EL (cell line): ENCODE results near the gene CAPS.

Experiments
- DNase-seq: peaks from one replicate; pipeline ENCODE4 v3.0.0-alpha.2; 2016

CAPS gene

DNA sequence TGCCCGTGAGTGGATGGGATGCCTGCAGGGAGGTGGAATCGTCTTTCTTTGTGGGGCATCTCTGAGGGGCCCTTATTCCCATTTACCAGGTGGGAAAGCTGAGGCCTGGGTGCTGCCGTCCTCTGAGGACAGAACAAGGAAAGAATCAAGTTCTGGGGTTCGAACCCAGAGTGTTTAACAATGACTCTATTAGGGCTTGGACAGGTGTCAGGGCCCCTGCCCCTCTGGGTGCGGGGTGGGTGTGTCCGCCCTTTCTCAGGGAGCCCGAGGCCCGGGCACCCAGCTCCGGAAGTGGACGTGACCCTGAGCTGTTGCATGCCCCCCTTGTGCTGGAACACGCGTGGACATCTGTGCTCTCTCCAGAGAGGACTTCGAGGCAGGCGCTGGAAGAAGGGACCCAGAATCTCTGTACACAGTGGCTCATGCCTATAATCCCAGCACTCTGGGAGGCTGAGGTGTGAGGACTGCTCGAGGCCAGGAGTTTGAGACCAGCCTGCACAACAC, 21.2 kb upstream of the CAPS start:
- no peak for DNase-seq

- DNase-seq: no peak
Observed at GRCh38 chr19:5893296-5893903, 20.7 kb upstream of the CAPS start.

- no peak for DNase-seq
Observed at GRCh38 chr19:5893907-5894703, 19.9 kb upstream of the CAPS start.

DNA sequence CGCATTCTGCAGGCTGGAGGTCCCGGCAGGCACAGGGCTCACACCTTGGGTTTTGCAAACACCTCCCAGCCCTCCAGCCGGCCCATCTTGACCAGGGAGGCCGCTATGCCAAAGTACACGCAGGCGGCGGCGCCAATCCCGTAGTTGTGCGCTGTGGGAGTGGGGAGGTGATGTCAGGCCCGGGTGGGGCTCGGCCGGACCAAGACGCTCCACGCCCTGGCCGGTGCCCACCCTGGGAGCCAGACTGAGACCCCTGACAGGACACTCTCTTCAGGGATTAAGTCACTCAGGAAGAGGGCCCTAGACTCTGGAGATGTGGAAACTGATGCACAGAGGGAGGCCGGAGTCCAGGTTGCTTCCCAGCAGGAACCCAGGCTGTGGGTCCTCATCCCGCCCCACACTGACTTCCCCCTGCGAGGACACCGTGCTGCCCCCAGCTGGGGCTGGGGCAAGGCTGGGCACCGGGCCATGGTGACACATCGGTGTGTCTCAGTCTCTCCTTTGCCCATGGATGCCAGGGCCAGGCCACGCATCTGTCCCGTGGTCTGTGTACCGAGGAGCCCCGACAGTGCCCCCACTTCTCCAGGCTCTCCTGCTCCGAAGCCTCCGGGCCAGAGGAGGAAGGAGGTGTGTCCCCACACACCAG, 19.2 kb upstream of the CAPS start:
- DNase-seq: no peak

- DNase-seq: no peak
Observed at GRCh38 chr19:5895409-5895808, 18.6 kb upstream of the CAPS start.

GRCh38 chr19:5895890-5896289, 18.2 kb upstream of the CAPS start:
- no peak for DNase-seq

DNA sequence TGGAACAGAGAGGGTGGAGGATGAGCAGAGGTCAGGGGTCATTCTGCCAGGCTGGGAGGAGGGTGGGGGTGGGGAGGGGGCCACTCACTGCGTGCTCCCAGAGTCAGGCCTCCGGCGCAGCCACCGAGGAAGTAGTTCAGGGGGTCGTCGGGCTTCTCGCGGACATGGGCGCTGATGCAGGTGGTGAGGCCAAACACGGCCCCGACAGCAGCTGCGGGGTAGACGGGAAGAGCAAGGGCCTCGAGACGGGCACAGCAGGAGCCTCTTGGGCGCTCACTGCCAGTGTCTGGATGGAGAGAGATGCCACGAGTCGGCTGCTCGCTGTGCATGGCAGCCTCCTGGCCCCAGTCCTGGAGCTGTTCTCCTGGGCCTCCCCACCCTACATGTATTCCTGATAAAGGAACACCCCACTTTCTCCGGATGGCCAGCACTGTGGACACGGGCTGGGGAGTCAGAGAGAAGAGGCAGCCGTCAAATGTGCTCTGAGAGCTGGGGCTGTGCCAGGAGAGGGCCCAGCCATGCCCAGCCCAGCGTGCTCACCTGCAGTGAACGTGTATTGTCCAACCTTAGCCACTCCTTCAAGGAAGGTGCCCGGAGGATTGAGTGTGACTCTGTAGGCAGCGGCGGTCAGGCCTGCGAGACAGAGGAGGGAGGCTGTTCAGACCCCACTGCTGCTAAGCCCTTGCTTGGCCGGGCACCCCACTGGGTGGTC, 17.5 kb upstream of the CAPS start:
- no peak for DNase-seq

DNA sequence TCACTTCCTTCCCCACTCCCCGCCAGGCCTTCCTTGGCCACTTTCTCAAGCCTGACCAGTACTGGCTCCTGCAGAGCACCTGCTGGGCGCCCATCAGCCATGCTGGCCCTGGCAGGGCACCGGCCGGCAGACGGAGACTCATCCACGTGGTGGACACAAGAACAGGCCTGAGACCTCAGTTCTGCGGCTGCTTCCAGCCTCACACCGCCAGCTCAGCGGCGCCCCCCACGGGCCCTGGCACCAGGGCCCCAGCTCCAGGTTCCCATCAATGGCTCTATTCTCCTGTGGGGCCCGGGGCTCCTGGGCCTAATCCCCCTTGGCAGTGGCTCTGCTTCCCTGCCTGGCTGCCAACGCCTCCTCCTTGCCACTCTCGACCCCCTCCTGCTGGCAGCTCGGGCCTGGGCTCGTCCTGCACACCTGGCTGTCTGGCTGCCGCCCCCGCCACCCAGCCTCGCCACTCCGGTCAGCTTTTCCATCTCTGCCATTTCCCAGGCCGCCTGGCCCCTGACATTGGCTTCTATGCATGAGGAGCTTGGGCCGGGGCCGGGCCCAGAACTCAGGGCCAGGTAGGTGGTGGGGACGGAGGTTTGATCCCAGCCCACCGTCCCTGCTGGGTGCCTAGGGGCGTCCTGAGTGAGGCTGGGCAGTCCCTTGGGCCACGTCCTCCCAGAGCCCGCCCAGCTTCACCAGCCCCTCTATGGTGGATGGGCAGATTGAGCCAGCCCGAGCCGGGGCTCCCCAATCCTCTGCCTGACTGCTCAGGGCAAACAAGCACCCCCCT, 16.7 kb upstream of the CAPS start:
- DNase-seq: no peak

GRCh38 chr19:5899728-5900526, 14.1 kb upstream of the CAPS start:
- no peak for DNase-seq

DNA sequence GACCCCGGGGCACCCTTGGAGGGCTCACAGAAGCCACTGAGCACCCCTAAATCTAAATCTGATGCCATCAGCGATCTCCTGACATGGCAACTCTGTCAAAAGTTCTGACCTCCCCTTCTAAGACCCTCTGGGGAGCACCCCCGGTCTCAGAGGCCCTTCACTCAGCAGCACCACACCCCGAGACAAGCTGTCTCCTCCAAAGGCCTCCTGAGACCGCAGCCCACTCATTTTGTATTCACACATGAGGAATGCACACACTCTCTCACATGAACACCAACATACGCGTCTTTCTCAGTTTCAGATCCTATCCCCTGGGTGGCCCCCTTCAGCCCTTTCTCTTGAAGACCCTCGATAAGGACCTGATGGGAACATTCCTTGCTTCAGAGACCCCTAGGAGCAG, 13.1 kb upstream of the CAPS start:
- no peak for DNase-seq

DNA sequence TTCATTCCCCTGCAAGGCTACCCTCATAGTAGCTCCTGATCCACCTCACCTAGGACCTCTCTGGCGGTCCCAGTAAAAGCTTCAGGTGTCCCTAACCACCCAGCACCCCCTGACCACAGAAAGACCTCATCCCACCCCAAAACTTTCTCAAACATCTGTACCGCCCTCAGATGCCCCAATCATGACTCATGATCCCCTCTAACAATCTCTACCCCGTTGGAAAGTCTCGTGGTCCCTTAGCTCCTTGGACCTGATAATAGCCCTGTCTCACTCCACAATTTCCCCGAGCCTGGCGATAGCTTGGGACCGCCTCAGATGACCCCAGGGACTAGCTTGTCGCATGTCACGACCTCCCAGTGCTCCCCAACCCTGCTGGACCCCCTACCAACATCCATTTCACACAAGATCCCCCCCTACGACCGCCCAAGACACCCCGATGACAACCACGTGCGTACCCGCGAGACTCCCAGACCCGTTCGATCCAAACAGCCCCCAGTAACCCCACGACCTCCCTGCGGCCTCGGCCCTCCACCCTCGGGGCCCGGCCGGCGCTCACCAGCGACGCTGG, 10.9 kb upstream of the CAPS start:
- peak; percentile 73 for DNase-seq

- peak; percentile 95 for DNase-seq
Observed at GRCh38 chr19:5903624-5904351, 10.3 kb upstream of the CAPS start, which contains the start of gene NDUFA11. NDUFA11 (minus strand) TSS chr19:5903790; CDS start chr19:5903708, 82 bp downstream.

DNA sequence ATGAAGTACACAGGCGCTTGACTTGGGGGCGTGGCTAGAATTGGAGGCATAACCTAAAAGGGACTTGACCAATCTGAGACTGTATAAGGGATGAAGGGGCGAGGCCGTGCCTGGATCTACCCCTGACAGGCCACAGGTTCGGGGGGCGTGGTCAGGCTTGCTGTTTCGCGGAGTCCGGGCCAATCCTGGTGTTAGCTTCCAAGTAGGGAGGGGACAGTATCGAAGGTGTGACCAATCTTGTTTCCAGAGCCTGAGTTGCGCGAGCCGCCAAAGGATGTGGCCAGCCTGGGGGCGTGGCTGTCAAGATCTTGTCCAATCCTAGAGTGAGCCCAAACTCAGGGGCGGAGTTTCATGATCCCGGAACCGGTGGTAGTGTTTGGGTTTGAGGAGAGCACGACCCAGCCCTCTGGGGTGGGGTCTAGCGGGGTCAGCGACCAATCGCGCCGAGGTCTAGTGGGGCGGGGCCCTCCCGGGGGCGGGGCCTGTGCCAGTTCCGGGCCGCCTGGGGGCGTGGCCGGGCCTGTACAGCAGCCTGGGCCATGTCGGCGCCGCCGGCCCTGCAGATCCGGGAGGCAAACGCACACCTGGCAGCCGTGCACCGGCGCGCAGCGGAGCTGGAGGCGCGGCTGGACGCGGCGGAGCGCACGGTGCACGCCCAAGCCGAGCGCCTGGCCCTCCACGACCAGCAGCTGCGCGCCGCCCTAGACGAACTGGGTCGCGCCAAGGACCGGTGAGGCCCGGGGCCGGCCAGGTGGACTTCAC, 9.5 kb upstream of the CAPS start, which contains the start of gene VMAC:
TSS of gene VMAC (plus strand) at position 521 of the 762 bp plus-strand sequence. CDS start at position 540, 19 bp downstream.
- DNase-seq: peak; percentile 100

GRCh38 chr19:5905114-5905778, 8.8 kb upstream of the CAPS start:
- no peak for DNase-seq

GRCh38 chr19:5907241-5907640, 6.8 kb upstream of the CAPS start:
- DNase-seq: no peak

GRCh38 chr19:5908773-5909442, 5.1 kb upstream of the CAPS start:
- DNase-seq: no peak

DNA sequence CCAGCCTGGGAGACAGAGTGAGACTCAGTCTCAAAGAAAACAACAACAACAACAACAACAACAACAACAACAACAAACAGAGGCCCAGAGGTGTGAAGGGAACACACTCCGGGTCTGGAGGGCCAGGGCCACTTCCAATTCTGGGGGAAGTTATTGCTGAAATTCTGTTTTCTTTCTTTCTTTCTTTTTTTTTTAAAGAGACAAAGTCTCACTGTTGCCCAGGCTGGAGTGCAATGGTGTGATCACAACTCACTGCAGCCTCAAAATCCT, 3.5 kb upstream of the CAPS start:
- DNase-seq: no peak

DNA sequence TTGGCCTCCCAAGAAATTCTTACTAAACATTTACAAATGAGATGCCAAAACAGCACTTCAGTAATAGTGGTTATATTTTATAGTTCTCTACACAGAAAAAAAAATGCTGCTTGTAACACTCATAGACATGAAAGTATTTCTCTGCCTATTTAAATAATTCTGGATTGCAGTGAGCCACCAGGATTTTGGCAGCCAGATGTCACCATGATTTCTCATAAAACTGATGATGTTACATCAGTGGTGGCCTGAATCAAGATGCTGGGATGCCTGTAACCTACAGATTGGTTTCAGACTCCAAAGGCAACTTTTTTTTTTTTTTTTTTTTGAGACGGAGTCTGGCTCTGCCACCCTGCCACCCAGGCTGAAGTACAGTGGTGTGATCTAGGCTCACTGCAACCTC, 2.7 kb upstream of the CAPS start:
- no peak for DNase-seq

GRCh38 chr19:5914358-5914774, 312 bp downstream of the CAPS start:
- DNase-seq: no peak
